Measurements from ENCODE around the gene FCGR2B.
"Not testable (repeated sequence)": the region's sequence is repeated elsewhere in the genome, so short reads cannot be mapped to it uniquely, and the experiment has no call there.

GRCh38 chr1:161663569-161663968 lies 626 bp downstream of the FCGR2B start:
- not testable (repeated sequence) for TF ChIP-seq CTCF, POLR2AphosphoS5, POLR2A (IDR thresholded peaks at IDR 0.05)

Measured in suprapubic skin (tissue), 4 donors.